DMS 273 (cell line): ENCODE results near the gene ZBTB1.
"Not testable (repeated sequence)": the region's sequence is repeated elsewhere in the genome, so short reads cannot be mapped to it uniquely, and the experiment has no call there.

Experiments
- DNase-seq: peaks from one replicate; lab custom pipeline; 2025; ENCODE audit not compliant: unreplicated experiment; lab: John Stamatoyannopoulos, UW

The ZBTB1 gene

GRCh38 chr14:64563696-64564095 is 59.1 kb downstream of the ZBTB1 start:
- DNase-seq: no peak

- DNase-seq: no peak
These were observed 62.1 kb downstream of the ZBTB1 start for GRCh38 chr14:64566651-64567122.

GRCh38 chr14:64569138-64569631 is 64.6 kb downstream of the ZBTB1 start:
- DNase-seq: no peak

GRCh38 chr14:64569646-64570045 is 65.1 kb downstream of the ZBTB1 start:
- not testable (repeated sequence) for DNase-seq

GRCh38 chr14:64572386-64573104 is 68.0 kb downstream of the ZBTB1 start:
- DNase-seq: peak; percentile 56

- peak; percentile 86 for DNase-seq
These were observed 68.5 kb downstream of the ZBTB1 start for GRCh38 chr14:64573109-64573508.
